Bladder microvascular endothelial cell (primary cell): ENCODE results near the gene OR4C11. TPM values are rescaled to one million over a fixed set of nuclear protein-coding genes. Genes with fewer than 3 reads are reported as not detected.

Experiments used
- total RNA-seq: library from RNA; depleted of rRNA; stranded (reverse); fragments of >200 nt; gene quantifications from 2 replicates; pipeline ENCODE4 v1.2.3, GENCODE V29; 2014

OR4C11 gene
- total RNA-seq, result not detected in 2 replicates

GRCh38 chr11:55607545-55607944, at the start of gene OR4C11:
Gene OR4C11, minus strand, starts transcription at chr11:55607645. Its CDS starts 3,272 bp downstream, at chr11:55604373.

GRCh38 chr11:55648027-55648426, 40.6 kb upstream of the OR4C11 start, which contains the start of gene OR4S2:
Gene OR4S2, plus strand, starts transcription at chr11:55648327. Its CDS starts 2,577 bp downstream, at chr11:55650904.

GRCh38 chr11:55634813-55635212, 27.4 kb upstream of the OR4C11 start, which contains the start of gene OR4P4:
Gene OR4P4, plus strand, starts transcription at chr11:55635113.

GRCh38 chr11:55571828-55572227, 35.6 kb downstream of the OR4C11 start, which contains the start of gene OR4C16:
Gene OR4C16, plus strand, starts transcription at chr11:55572128. Its CDS starts 0 bp downstream, at chr11:55572128.

GRCh38 chr11:55554169-55554568, 53.3 kb downstream of the OR4C11 start, which contains the start of gene OR4C15:
Gene OR4C15, plus strand, starts transcription at chr11:55554469. Its CDS starts 0 bp downstream, at chr11:55554469.

Other genes with a start within 250 kb of the OR4C11 start
- gene OR4A15, start 239.7 kb downstream of the OR4C11 start, total RNA-seq, result not detected in 2 replicates
- gene OR4C15, start 53.2 kb downstream of the OR4C11 start, total RNA-seq, result not detected in 2 replicates
- gene OR4C16, start 35.5 kb downstream of the OR4C11 start, total RNA-seq, result not detected in 2 replicates
- gene OR4P4, start 27.5 kb upstream of the OR4C11 start, total RNA-seq, result not detected in 2 replicates
- gene OR4S2, start 40.7 kb upstream of the OR4C11 start, total RNA-seq, result not detected in 2 replicates
- not detected in 2 replicates for gene OR4C6, start 54.6 kb upstream of the OR4C11 start, total RNA-seq
- not detected in 2 replicates for gene OR5D13, start 165.8 kb upstream of the OR4C11 start, total RNA-seq
- not detected in 2 replicates for gene OR5D14, start 187.9 kb upstream of the OR4C11 start, total RNA-seq
- gene OR5L1, start 203.7 kb upstream of the OR4C11 start, total RNA-seq, result not detected in 2 replicates
- not detected in 2 replicates for gene OR5D18, start 212.0 kb upstream of the OR4C11 start, total RNA-seq
- not detected in 2 replicates for gene OR5L2, start 219.6 kb upstream of the OR4C11 start, total RNA-seq
- gene OR5D16, start 231.1 kb upstream of the OR4C11 start, total RNA-seq, result not detected in 2 replicates